Bone marrow (tissue), 2 donors: Measurements from ENCODE around the gene FUT3.
"Not testable (repeated sequence)": the region's sequence is repeated elsewhere in the genome, so short reads cannot be mapped to it uniquely, and the experiment has no call there.

Experiments used
- DNase-seq, 2 donors: peaks; one replicate each; lab custom pipeline; 2025; lab: John Stamatoyannopoulos, UW

The FUT3 gene

DNA sequence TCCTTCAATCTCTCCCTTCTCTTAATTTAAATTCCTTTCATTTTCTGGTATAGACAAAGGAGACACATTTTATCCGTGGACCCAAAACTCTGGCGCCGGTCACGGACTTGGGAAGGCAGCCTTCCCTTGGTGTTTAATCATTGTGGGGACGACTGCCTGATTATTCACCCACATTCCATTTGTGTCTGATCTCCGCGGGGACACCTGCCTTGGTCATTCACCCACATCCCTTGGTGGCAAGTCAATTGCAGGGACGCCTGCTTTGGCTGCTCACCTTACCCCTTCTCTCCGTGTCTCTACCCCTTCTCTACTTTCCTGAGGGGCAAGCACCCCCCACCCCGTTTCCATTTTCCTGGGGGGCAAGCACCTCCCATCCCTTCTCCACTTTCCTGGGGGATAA, 3.4 kb downstream of the FUT3 start:
- DNase-seq: not testable (repeated sequence)

DNA sequence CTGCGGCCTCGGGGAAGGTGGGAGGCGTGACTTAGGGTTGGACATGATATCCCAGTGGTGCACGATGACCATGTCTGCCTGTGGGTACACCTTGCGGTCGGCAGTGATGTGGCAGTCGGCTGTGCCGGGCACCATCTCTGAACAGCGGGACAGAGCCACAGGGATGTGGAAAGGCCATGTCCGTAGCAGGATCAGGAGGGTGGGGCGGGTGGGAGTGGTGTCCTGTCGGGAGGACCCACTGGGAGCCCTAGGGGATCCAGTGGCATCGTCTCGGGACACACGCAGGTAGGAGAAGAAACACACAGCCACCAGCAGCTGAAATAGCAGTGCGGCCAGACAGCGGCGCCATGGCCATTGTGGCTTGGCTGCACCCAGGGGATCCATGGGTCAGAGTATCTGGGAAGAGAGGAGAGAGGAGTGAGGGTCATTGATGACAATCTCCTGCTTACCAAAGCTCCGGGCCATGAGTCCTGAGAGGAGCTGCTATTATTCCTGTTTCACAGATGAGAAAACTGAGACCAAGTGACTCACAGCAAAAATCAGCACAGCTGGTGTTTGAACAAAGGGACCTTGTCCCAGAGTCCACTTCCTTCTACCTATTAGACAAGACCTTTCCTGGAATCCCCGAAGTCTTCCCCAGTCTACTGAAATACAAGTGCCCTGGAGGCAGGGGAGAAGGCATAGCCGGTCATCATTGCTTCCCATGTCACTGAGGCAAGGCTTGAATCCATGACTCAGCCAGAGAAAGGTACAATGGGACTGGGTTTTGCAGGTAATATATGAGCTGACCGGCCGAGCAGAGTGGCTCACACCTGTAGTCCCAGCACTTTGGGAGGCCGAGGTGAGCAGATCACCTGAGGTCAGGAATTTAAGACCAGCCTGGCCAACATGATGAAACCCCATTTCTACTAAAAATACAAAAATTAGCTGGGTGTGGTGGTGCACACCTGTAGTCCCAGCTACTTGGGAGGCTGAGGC, 6.5 kb downstream of the FUT3 start:
- DNase-seq: no peak

DNA sequence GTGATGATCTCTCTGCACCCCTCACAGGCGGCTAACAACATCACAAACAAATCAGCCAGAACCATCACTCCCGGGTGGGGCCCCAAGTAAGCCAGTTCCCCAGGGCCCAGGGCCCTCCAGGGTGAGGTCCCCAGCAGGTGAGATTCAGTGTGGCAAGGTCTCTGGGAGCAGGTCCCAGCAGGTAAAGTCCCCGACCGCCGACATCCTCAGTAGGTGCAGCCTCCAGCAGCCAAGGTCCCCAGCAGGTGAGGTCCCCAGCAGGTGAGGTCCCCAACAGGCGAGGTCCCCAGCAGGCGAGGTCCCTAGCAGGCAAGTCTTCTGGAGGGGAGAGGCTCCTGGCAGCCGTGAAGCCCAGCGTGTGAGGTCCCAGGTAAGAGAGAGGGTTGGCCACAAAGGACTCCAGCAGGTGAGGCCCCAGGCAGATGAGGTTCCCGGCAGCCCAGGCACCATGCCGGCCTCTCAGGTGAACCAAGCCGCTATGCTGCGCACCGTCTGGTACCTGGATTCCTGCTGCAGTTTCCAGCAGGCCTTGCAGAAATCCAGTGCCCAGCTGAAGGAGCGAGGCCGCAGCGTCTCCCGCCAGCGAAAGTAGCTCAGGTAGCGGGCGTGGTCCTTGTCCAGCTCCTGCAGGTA, 7.8 kb downstream of the FUT3 start:
- no peak for DNase-seq

DNA sequence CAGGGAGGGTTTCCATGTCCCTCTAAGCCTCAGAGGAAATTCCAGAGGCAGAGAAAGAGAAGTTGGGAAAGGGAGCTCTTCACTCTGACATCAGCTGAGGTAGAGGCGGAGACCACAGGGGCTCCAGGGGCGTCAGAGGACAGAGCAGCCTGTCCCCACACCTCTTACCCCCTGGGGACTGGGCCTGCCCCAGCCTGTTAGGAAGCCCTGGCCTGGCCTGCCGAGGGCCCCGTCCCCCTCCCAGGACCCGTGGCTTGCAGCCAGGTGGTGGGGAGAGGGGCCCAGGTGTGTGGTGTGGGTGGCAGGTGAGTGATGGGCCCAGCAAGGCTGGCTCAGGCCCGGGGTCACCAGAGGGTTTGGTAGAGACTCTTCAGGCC, 9.5 kb downstream of the FUT3 start:
- DNase-seq: not testable (repeated sequence)

DNA sequence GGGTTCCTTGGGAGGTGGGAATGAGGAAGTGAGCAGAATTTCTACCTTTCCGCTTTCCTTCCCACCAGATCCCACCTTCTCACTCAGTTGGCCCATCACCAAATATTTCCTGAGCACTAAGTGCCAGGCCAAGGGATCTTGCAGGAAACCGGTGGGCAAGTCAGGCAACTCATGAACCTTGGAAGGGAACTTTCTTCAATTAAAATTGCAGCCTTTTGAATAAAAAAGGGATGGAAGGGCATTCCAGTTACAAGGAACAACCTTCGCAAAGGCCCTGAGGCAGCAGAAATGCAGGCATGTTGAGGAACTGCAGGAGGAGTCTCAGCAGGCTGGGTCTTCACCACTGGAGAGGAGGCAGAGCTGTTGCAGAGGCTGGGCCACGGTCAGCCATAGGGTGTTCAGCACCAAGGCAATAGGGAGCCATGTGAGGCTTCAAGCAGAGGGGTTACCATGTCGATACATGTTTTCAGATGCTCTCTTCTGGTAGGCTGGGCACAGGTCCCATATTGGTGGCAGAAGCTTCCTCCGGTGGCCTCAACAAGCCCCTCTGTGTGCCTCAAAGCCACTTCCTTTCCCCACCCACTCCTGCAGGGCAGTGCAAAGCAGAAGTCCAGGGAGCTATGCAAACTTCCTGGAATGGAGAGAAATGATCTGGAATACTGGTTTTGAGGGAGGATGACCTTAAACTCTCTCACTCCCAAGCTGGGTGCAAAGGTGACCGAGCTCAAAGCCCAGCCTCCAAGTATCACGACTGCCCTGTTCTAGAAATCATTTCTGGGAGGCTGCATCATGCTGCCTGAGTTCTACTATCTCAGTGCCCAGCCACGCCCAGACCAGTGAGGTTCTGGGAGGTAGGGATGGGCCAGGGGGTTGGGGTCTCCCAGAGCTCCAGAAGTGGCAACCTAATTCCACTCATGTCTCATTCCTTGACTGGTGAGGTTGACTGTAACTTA, 11.9 kb downstream of the FUT3 start, which contains the start of gene FUT6:
Gene FUT6, minus strand, starts transcription at position 638 of the 953 bp plus-strand sequence. CDS start 7,135 bp downstream, outside the sequence.
- DNase-seq: no peak

DNA sequence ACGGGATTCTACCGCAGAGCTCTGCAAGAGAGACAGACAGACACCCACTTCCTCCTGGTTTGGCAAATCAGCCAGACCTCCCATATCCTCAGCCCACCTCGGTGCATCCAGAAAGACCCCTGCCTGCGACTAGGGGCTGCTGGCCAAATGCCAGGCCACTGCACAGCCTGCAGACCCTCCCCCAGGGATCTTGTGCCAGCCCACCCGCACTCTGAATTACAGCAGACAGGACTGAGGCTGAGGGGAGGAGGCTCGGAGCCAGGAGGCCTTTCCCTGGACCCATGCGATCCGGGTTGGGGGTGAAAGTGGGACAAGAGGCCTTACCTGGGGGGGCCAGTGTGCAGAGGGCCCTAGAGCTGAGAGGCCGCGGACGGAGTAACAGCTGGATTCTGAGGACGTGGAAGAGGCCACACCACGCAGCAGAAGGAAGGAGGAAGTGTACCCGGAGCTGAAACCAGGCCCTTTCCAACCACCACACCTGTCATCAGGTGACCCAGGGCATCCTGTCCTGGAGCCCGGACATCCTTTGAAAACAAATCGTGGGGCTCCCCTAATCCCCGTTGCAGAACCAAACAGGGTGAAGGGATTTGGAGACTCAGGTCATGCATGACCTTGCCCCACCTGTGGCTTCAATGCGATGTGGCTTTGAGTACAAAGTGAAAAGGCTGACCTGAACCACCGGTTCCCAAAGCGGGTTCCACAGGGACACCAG, 12.7 kb downstream of the FUT3 start:
- no peak for DNase-seq

DNA sequence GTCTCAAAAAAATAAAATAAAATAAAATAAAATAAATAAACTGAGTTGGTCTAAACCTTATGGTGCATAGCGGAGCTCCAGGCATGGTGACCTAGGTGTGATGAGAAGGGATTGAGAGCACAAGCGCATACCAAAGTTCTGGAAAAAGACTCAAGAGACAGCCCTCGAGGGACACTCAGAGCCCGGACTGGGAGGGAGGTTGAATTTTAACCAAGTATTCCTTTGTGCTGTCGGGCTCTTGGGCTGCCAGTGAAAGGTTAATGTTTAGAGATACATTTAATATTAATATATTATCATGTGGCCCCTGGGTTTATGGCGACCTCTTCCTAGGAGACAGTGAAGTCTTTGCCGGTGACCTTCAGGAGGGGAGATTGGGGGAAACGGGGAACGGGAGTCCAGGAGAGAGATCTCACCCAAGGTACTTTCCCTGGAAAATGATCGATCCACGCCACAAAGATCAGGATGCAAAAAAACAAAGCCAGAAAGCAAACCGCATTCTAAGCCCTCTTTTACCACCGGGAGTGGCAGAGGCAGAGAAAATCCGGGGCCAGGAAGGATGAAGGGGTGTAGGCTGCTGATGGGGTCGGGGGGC, 13.4 kb downstream of the FUT3 start:
- no peak for DNase-seq

DNA sequence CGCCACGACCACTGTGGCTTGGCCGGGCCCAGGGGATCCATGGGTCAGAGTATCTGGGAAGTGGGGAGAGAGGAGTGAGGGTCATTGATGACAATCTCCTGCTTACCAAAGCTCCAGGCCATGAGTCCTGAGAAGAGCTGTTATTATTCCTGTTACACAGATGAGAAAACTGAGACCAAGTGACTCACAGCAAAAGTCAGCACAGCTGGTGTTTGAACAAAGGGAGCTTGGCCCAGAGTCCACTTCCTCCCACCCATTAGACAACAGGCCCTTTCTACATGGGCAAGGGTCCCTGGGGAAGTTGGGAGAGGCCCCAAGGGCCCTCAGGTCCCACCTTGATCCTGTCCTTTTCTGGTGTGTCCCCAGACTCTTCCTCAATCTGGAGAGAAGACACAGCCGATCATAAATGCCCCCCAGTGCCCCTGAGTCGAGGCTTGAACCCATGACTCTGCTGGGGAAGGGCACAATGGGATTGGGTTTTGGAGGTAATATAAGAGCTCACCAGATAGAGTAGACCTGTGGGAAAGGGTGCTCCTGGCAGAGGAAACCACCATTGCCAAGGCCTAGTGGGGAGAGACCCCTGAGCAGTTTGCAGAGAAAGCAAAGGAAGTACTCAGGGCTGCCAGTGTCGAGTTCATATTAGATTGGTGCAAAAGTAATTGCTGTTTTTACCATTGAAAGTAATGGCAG, 18.6 kb downstream of the FUT3 start:
- DNase-seq: no peak

DNA sequence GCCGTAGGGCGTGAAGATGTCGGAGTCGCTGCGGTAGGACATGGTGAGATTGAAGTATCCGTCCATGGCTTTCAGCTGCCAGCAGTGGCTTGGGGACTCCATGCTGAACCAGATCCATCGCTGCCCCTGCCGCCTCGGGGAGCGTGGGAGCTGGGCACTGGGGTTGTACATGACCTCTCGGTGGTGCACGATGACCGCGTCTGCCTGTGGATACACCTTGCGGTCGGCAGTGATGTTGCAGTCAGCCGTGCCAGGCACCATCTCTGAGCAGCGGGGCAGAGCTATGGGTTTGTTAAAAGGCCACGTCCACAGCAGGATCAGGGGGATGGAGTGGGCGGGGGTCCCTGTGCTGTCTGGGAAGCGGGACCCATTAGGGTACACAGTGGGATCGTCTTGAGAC, 19.2 kb downstream of the FUT3 start:
- no peak for DNase-seq

DNA sequence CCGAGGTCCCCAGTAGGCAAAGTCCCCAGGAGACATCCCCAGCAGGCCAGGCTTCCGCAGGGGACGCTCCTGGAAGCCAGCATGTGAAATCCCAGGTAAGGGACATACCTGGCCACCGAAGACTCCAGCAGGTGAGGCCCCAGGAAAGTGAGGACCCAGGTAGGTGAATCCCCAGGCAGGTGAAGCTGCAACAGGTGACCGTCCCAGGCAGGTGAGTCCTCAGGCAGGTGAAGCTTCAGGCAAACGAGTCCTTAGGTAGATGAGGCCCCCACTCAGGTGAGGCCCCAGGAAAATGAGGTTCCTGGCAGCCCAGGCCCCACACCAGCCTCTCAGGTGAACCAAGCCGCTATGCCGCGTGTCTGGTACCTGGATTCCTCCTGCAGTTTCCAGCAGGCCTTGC, 20.1 kb downstream of the FUT3 start:
- DNase-seq: no peak

DNA sequence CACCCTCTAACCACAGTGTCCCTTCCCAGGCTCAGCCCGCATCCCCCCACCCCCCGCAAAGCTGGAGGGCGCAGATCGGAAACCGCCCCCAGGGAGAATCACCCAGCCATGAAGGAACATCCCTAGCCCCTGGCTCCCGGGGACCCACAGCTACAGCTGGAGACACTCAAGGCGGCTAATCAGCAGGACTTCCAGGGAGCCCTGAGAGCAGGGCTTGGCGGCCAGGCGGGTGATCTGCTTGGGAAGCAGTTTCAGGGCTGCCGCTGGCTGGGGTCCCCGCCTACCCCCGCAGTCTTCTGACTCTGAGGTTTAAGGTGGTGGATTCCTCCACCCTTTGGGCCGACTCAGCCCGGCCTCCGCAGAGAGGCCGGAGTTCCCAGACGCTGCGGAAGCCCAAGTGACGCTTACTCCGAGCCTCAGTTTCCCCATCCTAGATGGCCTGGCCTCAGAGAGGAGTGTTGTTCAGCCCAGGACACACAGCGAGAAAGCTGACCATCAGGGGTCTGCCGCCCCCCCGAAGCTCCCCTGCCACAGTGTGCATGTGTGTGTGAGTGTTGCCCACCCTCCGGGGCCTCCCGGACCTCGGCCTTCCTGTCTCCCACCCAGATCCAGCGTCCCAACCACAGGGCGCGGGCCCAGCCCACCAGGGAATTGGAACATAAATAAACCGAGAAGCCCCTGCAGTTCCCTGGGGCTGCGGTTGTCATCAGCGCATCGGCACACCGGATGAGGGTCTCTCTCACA, 21.5 kb downstream of the FUT3 start:
- no peak for DNase-seq

DNA sequence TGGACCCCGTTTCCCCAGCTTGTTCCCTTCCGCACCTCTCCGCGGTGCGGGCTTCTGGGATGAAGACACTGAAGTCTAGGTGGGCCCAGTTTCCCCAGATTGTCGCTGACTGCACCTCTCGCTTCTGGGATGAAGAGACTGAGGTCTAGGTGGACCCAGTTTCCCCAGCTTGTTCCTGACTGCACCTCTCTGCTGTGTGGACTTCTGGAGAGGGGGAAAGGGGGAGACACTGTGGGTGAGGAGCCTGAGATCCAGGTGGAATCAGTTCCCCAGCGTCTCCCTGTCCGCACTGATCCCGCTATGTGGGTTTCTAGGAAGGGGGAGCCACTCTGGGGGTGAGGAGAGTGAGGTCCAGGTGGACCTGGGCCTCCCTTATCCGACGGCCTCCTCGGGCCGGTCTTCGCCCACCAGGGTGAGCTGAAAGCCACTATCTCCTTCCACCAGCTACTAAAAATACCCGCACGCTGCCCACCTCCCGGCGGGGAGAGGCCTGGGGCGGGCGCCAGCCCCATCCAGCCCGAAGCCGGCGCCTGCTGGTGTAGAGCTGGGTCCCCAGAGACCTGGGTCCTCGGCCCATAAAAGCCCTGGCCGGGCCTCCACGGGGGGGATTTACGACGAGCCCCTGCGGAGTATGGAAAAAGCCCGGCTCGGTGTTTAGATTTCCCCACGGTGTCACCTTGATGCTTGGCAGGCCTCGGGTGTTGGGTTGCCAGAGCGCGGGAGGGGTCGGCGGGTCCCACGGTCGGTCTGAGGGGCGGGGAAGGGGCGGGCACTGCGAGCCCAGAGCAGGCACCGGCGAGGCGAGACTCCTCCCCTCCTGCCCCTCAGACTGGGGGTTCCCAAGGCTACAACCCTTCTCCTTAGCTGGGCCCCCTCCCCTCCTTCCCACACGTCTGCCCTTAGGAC, 22.3 kb downstream of the FUT3 start:
- no peak for DNase-seq

DNA sequence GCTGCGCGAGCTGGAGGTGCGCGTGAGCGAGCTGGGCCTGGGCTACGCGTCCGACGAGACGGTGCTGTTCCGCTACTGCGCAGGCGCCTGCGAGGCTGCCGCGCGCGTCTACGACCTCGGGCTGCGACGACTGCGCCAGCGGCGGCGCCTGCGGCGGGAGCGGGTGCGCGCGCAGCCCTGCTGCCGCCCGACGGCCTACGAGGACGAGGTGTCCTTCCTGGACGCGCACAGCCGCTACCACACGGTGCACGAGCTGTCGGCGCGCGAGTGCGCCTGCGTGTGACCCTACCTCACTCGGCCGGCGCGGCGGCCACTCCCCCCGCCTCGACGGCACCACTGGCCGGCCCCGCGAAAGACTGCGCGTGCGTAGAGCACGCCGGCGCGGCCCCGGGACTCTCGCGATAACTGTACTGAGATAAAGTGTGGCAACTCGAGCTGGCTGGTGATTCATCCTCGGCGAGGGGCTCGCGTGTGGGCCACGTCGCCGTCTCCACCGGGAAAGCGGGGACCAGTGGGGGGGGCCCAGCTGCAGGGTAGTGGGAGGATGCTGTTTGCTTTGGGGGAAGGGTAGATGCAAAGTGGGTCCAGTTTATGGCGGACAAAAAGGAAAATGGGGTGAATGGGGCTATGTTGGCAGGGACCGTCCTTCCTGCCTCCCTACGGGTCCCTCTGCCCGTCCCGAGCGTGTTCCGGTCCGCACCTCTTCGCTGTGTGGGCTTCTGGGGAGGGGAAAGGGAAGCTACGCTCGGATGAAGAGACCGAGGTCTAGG, 23.2 kb downstream of the FUT3 start:
- peak in 1 of 2 donors; percentile 86 for DNase-seq

DNA sequence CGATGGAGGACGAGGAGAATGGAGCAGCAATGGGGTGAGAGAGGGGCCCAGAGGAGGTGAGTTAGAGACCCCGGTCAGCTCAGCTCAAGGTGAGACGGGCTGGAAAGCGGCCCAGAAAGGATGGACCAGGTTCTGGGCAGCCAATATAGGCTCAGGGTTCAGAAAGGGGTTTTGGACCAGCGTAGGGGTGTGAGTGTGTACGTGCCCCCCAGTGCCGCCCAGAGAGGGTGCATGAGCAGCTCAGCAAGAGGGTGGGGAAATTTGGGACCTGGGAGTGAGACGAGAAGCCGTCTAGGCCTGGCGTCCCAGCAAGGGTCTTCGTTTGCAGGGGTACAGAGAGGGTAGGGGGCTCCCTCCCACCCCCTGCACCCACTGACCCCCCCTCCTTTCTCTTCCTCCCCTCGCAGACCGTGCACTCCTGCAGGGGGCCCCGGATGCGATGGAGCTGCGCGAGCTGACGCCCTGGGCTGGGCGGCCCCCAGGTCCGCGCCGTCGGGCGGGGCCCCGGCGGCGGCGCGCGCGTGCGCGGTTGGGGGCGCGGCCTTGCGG, 23.8 kb downstream of the FUT3 start:
- DNase-seq: no peak

DNA sequence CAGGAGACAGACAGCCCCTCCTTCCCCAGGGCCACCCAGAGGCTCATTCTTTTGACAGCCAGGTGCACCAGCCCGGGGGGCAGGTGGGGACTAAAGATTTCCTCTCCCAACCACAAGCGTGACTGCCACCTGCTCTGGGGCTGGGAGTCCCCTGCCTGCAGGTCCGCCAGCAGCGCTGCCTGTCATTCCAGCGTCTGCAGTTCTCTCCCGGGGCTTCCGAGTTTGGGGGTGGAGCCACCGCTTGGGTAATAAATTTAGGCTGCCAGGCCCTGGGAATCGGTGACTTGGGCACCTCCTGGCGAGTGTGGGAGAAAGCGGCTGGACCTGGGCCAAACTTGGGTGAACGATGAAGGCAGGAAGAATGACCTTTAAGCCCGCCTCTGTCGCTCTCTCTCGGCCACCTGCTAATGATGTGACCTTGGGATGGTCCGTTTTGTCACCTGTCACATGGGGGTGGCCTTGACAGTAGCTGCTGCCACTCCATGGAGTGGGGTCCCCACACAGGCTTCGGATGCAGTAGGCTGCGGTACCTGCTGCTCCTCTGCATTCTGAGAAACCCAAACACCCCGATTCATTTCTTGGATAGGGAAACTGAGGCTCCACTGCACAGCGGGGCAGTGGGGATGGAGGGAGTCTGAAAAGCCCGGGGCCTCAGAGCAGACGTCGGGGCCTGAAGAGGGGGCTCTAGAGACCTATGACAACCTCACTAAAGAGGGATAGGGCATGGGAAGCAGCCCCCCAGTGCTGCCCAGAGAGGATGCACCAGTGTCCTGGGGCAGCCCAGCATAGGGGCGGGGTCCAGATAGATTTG, 24.5 kb downstream of the FUT3 start:
- peak in 1 of 2 donors; percentile 6 for DNase-seq

DNA sequence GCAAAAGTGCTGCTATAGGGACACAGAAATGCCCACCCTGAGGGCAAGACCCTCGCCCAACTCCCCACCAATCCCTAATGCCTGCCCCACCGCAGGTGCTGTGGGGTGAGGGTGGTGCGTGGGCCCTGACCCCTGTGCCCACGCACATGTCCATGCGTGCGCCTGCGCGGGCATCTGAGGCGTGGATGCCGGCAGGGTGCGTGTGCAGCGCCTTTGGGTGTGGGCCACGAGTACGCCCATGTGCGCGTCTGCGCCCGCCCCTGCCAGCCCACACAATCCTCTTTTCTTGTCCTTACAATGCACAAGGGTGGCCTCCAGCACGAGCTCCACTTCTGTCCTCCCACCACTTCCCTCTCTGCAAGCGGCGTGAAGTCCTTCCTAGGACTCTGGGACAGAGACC, 26.1 kb downstream of the FUT3 start:
- no peak for DNase-seq

DNA sequence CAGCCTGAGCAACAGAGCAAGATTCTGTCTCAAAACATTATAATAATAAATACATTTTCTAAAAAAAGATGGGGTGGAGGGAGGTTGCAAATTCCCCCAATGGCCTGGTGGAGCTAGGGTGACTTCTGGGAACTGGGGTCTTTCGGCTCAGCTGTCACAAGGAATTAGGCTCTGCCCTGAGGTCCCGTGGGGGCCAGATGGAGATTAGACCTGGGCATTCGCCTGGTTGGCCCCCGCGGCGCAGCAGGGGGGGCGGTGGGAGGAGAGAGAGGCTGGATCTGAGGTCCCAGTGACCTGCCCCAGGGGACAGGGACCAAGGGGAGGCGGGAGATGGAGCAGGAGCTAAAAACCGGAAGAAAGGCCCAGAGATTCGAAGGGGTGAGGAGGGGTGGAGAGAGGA, 26.5 kb downstream of the FUT3 start:
- no peak for DNase-seq
